Measurements from ENCODE around the gene TAB2.

DNA sequence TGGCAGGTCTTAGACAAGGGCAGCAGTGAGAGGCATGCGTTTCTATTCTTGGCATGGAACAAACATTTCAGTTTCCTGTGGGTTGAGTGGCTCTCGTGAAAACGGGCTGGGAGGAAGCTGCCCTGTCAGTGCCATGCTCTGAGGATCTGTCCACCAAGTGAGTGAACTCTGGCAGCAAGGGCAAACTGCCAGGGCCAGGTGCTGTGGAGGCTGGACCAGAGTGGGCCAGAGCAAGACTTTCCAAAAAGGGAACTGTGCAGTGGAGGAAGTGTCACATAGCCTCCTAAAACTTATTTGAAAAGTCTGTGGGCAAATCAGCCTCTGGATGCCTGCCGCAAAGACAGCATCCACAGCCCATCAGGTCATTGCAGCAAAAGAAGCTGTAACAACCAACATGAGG lies 44.2 kb upstream of the TAB2 start:
- TF ChIP-seq, protein P1, sequence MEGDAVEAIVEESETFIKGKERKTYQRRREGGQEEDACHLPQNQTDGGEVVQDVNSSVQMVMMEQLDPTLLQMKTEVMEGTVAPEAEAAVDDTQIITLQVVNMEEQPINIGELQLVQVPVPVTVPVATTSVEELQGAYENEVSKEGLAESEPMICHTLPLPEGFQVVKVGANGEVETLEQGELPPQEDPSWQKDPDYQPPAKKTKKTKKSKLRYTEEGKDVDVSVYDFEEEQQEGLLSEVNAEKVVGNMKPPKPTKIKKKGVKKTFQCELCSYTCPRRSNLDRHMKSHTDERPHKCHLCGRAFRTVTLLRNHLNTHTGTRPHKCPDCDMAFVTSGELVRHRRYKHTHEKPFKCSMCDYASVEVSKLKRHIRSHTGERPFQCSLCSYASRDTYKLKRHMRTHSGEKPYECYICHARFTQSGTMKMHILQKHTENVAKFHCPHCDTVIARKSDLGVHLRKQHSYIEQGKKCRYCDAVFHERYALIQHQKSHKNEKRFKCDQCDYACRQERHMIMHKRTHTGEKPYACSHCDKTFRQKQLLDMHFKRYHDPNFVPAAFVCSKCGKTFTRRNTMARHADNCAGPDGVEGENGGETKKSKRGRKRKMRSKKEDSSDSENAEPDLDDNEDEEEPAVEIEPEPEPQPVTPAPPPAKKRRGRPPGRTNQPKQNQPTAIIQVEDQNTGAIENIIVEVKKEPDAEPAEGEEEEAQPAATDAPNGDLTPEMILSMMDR (IDR thresholded peaks at IDR 0.05), result no peak
- no peak for TF ChIP-seq EZH2 (IDR thresholded peaks at IDR 0.05; ENCODE audit: borderline replicate concordance, insufficient read depth, low read depth, low read length, poor library complexity, severe bottlenecking)
